ENCODE data around the gene WNT7B.

Gene WNT7B

GRCh38 chr22:45887202-45888131 lies 89.5 kb downstream of the WNT7B start:
- DNase-seq (ENCODE audit: low read depth), result no peak

- no peak for DNase-seq (ENCODE audit: low read depth)
These were observed 90.4 kb downstream of the WNT7B start for GRCh38 chr22:45886540-45886939.

GRCh38 chr22:45885941-45886395 lies 91.0 kb downstream of the WNT7B start:
- DNase-seq (ENCODE audit: low read depth), result no peak

- DNase-seq (ENCODE audit: low read depth), result no peak
These were observed 91.7 kb downstream of the WNT7B start for GRCh38 chr22:45885171-45885840.

GRCh38 chr22:45884201-45885062 lies 92.5 kb downstream of the WNT7B start:
- no peak for DNase-seq (ENCODE audit: low read depth)

- DNase-seq (ENCODE audit: low read depth), result no peak
These were observed 93.2 kb downstream of the WNT7B start for GRCh38 chr22:45883811-45884170.

GRCh38 chr22:45882881-45883810 lies 93.8 kb downstream of the WNT7B start:
- DNase-seq (ENCODE audit: low read depth), result no peak

GRCh38 chr22:45881524-45881875 lies 95.5 kb downstream of the WNT7B start:
- no peak for DNase-seq (ENCODE audit: low read depth)

GRCh38 chr22:45880716-45881523 lies 96.0 kb downstream of the WNT7B start:
- DNase-seq (ENCODE audit: low read depth), result no peak

GRCh38 chr22:45880091-45880715 lies 96.8 kb downstream of the WNT7B start:
- no peak for DNase-seq (ENCODE audit: low read depth)

GRCh38 chr22:45879552-45879949 lies 97.4 kb downstream of the WNT7B start:
- DNase-seq (ENCODE audit: low read depth), result no peak

- no peak for DNase-seq (ENCODE audit: low read depth)
These were observed 97.9 kb downstream of the WNT7B start for GRCh38 chr22:45878901-45879551.

GRCh38 chr22:45878051-45878781 lies 98.7 kb downstream of the WNT7B start:
- no peak for DNase-seq (ENCODE audit: low read depth)

GRCh38 chr22:45877651-45878050 lies 99.3 kb downstream of the WNT7B start:
- no peak for DNase-seq (ENCODE audit: low read depth)

- no peak for DNase-seq (ENCODE audit: low read depth)
These were observed 100.0 kb downstream of the WNT7B start for GRCh38 chr22:45877036-45877380.

GRCh38 chr22:45876136-45877035 lies 100.6 kb downstream of the WNT7B start:
- DNase-seq (ENCODE audit: low read depth), result no peak

- no peak for DNase-seq (ENCODE audit: low read depth)
These were observed 104.2 kb downstream of the WNT7B start for GRCh38 chr22:45872659-45873263.

Data from GM04504 (cell line).